ENCODE measurements around the gene KYNU.
"Not testable (repeated sequence)": the region's sequence is repeated elsewhere in the genome, so short reads cannot be mapped to it uniquely, and the experiment has no call there.

KYNU gene

DNA sequence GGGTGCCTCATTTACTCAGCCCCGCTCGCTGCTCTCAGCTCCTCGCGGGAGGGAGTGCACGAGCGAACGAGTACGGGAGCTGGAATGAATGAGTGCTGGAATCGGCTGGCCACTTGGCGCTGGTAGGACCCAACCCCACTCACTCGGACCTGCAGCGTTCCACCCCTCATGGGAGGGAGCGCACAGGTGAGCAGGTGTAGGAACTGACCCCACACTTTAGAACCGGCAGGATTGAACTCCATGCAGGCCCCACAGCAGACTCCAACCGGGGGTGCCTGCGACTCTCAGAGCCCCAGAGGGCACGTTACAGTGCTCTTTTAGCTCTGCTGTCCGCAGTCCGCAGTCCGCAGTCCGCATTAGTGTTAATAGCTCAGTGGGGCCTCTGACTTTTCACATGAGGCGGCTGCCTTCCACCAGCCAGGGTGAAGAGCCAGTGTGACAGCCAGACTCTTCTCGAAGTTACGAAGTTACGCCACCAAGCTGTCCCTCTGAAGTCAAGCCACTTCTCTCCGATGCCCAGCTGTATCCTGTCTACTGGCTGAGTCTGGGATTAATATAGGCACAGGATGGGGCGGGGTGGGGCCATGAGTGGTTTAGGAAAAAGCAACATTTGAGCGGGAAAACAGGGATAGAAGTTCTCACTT lies 149.1 kb downstream of the KYNU start:
- DNase-seq (ENCODE audit: low read depth in 2 of 2) = no peak

DNA sequence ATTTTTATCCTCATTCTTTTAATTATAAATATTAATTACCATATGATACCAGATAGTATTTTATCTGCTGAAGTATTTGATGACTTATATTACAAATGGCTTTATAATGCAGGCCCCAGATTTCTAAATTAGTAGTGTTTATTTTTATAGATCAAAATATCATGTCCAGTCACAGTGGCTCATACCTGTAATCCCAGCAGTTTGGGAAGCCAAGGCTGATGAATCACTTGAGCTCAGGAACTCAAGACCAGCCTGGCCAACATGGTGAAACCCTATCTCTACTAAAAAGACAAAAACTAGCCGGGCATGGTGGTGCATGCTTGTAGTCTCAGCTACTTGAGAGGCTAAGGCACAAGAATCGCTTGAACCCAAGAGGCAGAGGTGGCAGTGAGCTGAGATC lies 151.7 kb downstream of the KYNU start:
- DNase-seq (ENCODE audit: low read depth in 2 of 2) = no peak

DNA sequence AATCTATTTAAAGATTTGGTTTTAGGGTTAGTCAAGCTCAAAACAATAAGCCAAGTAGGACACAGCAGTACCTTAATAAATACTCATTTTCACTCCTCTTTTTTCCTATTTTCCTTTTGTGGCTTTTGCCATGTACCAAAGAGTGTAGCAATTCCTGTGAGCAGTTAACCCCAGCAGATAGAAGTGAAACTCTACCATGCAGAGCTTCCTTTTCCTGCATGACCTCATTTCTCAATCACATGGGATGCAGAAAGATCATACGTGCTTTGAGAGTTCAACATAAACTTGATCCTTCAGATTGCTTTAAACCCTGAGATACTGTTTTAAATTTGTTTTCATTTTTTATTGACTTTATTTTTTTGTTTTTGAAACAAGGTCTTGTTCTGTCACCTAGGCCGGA lies 152.7 kb downstream of the KYNU start:
- no peak for DNase-seq (ENCODE audit: low read depth in 2 of 2)

DNA sequence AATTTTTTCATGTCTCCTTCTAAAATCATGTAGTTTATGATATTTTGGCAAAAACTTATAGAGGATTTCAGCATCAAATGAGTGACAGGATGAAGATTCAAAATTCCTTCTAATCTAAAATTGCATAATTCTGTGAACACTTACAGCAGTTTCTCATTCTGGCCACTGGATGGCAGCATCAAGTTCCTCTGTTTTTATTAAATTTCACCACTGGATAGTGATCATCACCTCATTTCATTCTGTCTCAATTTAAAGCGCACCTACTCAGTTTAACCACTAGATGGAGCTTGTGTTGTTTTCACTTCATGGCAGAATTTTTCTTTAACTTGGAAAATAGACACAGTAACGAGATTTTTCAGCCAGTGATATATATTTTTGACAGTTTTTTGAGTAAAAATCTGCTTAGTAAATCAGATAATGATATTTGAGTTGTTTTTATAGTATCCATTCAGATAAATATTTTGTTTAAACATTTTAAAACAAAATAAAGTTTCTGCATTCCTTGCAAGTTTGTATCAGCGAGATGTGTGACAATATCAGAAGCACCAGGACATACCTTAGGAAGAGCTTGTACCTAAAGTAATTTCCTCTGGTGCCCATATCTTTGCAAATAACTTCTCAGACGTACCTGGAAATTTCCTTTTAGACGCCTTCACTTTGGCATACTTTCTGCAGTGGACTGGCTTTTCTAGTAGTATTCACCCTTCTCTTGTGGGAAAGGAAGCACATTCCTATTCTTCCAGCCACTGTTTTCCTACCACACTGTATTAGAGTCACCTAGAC lies 157.0 kb downstream of the KYNU start:
- DNase-seq (ENCODE audit: low read depth in 2 of 2) = peak; percentile 12 to 22

DNA sequence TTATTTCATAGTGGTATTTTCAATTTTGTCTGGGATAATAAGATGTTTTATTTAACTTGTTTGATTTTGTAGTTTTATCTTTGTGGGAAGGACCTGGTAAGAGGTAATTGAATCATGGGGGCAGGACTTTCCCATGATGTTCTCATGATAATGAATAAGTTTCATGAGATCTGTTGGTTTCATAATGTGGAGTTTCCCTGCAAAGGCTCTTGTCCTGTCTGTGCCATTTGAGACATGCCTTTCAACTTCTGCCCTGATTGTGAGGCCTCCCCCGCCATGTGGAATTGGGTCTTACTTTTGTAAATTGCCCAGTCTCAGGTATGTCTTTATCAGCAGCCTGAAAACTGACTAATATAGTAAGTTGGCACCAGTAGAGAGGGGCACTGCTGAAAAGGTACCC lies 174.0 kb downstream of the KYNU start:
- DNase-seq (ENCODE audit: low read depth in 2 of 2) = no peak

- not testable (repeated sequence) for DNase-seq (ENCODE audit: low read depth in 2 of 2)
Measured at GRCh38 chr2:143053437-143053836, 176.0 kb downstream of the KYNU start.

GRCh38 chr2:143056550-143056949 lies 179.1 kb downstream of the KYNU start:
- no peak for DNase-seq (ENCODE audit: low read depth in 2 of 2)

DNA sequence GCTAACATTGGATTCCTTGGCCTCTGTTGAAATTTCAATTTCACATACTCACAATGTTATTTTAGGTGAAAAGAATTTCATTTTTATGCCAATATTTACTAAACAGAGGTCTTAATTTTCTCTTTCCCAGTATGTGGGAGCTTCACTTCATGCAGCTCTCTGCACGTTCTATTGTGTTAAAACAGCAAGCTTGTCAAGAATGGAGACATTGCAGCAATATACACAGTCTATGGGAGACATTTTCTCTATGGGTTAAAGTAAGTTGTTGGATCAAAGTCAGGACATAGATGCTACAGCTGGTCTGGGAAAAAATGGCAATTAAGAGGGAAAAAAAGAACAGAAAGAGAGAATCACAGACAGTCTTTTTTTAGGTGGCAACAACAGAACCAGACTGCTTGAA lies 181.4 kb downstream of the KYNU start:
- DNase-seq (ENCODE audit: low read depth in 2 of 2) = no peak

- DNase-seq (ENCODE audit: low read depth in 2 of 2) = no peak
Measured at GRCh38 chr2:143063612-143064200, 186.2 kb downstream of the KYNU start.

- DNase-seq (ENCODE audit: low read depth in 2 of 2) = no peak
Measured at GRCh38 chr2:143068094-143068493, 190.6 kb downstream of the KYNU start.

- no peak for DNase-seq (ENCODE audit: low read depth in 2 of 2)
Measured at GRCh38 chr2:143068509-143068908, 191.0 kb downstream of the KYNU start.

GRCh38 chr2:143070704-143071103 lies 193.2 kb downstream of the KYNU start:
- DNase-seq (ENCODE audit: low read depth in 2 of 2) = no peak

- DNase-seq (ENCODE audit: low read depth in 2 of 2) = no peak
Measured at GRCh38 chr2:143071185-143071876, 193.9 kb downstream of the KYNU start.

DNA sequence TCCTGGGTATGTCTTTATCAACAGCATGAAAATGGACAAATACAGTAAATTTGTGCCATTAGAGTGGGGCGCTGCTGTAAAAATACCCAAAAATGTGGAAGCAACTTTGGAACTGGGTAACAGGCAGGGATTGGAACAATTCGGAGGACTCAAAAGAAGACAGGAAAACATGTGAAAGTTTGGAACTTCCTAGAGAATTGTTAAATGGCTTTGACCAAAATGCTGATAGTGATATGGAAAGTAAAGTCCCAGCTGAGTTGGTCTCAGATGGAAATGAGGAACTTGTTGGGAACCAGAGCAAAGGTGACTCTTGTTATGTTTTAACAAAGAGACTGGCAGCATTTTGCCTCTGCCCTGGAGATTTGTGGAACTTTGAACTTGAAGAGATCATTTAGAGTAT lies 197.4 kb downstream of the KYNU start:
- not testable (repeated sequence) for DNase-seq (ENCODE audit: low read depth in 2 of 2)

GRCh38 chr2:143075711-143076110 lies 198.2 kb downstream of the KYNU start:
- DNase-seq (ENCODE audit: low read depth in 2 of 2) = no peak

- DNase-seq (ENCODE audit: low read depth in 2 of 2) = no peak
Measured at GRCh38 chr2:143078104-143078503, 200.6 kb downstream of the KYNU start.

DNA sequence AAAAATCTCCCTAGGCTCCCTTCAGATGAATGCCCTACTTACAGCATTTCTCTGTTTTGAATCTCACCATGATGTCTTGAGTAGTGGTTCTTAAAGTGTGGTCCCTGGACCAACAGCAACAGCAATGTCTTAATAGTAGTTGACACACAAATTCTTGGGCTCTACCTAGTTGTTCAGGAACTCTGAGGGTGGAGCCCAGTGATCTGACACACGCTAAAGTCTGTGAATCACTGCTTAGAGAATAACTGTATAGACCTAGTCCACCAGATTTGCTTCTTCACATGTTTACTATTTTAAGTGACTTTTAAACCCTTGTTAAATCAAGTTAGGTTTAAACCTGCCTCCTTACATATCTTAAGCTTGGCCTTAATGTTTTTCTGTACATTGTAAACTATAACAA lies 204.2 kb downstream of the KYNU start:
- DNase-seq (ENCODE audit: low read depth in 2 of 2) = no peak

GRCh38 chr2:143083636-143084035 lies 206.2 kb downstream of the KYNU start:
- DNase-seq (ENCODE audit: low read depth in 2 of 2) = no peak

GRCh38 chr2:143084462-143084861 lies 207.0 kb downstream of the KYNU start:
- no peak for DNase-seq (ENCODE audit: low read depth in 2 of 2)

DNA sequence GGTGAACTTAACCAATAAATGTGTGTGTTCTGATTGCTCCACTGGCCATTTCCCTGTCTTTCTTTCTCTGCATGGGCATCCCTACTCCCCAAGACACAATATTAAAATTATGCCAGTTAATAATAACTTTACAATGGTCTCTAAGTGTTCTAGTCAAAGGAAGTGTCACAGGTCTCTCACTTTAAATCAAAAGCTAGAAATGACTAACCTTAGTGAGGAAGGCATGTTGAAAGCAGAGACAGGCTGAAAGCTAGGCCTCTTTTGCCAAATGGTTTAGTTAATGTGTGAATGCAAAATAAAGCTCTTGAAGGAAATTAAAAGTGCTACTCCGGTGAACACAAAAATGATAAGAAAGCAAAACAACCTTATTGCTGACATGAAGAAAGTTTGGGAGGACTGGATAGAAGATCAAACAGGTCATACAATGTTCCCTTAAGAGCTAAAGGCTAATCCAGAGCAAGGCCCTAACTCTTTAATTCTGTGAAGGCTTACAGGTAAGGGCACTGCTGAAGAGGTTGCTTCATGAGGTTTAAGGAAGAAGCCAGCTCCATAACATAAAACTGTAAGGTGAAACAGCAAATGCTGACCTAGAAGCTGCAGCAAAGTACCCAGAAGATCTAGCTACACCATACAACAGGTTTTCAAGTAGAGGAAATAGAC lies 207.8 kb downstream of the KYNU start:
- no peak for DNase-seq (ENCODE audit: low read depth in 2 of 2)

- no peak for DNase-seq (ENCODE audit: low read depth in 2 of 2)
Measured at GRCh38 chr2:143087033-143087432, 209.6 kb downstream of the KYNU start.

GRCh38 chr2:143088388-143088787 lies 210.9 kb downstream of the KYNU start:
- no peak for DNase-seq (ENCODE audit: low read depth in 2 of 2)
